GM06990 (cell line): ENCODE data around the gene IGF2R.
"Not testable (repeated sequence)": the region's sequence is repeated elsewhere in the genome, so short reads cannot be mapped to it uniquely, and the experiment has no call there.

ENCODE experiments used
- DNase-seq: peaks from one replicate; pipeline ENCODE4 v3.0.0-alpha.2; 2011; ENCODE audit not compliant: insufficient read length; ENCODE audit errors: extremely low read depth
- H3K27me3 ChIP-seq: replicated peaks from 2 replicates; pipeline ENCODE4 v1.6.0; 2011; ENCODE audit warnings: low read length; ENCODE audit not compliant: control insufficient read depth, insufficient read depth
- H3K36me3 ChIP-seq: 2 replicates; pipeline ENCODE4 v1.5.1; 2011; ENCODE audit warnings: low read length; ENCODE audit not compliant: control insufficient read depth, insufficient read depth
- H3K4me3 ChIP-seq: replicated peaks from 2 replicates; pipeline ENCODE4 v1.5.1; 2011; ENCODE audit warnings: low read depth, mild to moderate bottlenecking, control low read depth, low read length
- CTCF ChIP-seq: IDR thresholded peaks from 2 replicates; pipeline ENCODE4 v1.5.1; 2011; ENCODE audit warnings: low read length, control low read depth, mild to moderate bottlenecking, inconsistent platforms; ENCODE audit not compliant: insufficient read depth, poor library complexity, severe bottlenecking

IGF2R gene

GRCh38 chr6:159997498-159998101 is 28.7 kb downstream of the IGF2R start:
- Histone ChIP-seq H3K36me3 (peaks cover 10% of the 10 kb centered on the region), H3K27me3 (no peaks in the 10 kb centered on the region), H3K4me3 (no peak overlapping the region)
- TF ChIP-seq CTCF: no peak
- no peak for DNase-seq

- H3K4me3 ChIP-seq: no peak overlapping the region
- no peaks in the 10 kb centered on the region for H3K27me3 ChIP-seq
- TF ChIP-seq CTCF: no peak
- H3K36me3 ChIP-seq: peaks cover 10% of the 10 kb centered on the region
- DNase-seq: no peak
These were observed 29.7 kb downstream of the IGF2R start for GRCh38 chr6:159998538-159998937.

- Histone ChIP-seq H3K36me3 (peaks cover 10% of the 10 kb centered on the region), H3K27me3 (no peaks in the 10 kb centered on the region), H3K4me3 (no peak overlapping the region)
- DNase-seq: no peak
- TF ChIP-seq CTCF: no peak
These were observed 30.4 kb downstream of the IGF2R start for GRCh38 chr6:159999240-159999671.

- Histone ChIP-seq H3K36me3 (peaks cover 12% of the 10 kb centered on the region), H3K4me3 (no peak overlapping the region), H3K27me3 (no peaks in the 10 kb centered on the region)
- DNase-seq: no peak
- no peak for TF ChIP-seq CTCF
These were observed 31.4 kb downstream of the IGF2R start for GRCh38 chr6:160000280-160000704.

GRCh38 chr6:160000893-160001427 is 32.1 kb downstream of the IGF2R start:
- not testable (repeated sequence) for DNase-seq, H3K27me3 ChIP-seq
- peaks cover 12% of the 10 kb centered on the region for H3K36me3 ChIP-seq

GRCh38 chr6:160002882-160003281 is 34.0 kb downstream of the IGF2R start:
- TF ChIP-seq CTCF: no peak
- DNase-seq: no peak
- no peak overlapping the region for H3K4me3 ChIP-seq
- peaks cover 7% of the 10 kb centered on the region for H3K36me3 ChIP-seq
- H3K27me3 ChIP-seq: no peaks in the 10 kb centered on the region

More at GRCh38 chr6:160000893-160001427, 32.1 kb downstream of the IGF2R start:
- H3K4me3 ChIP-seq: not testable (repeated sequence)
